Measurements from ENCODE around the gene ARHGEF10L. TPM values are rescaled to one million over a fixed set of nuclear protein-coding genes. Genes with fewer than 3 reads are reported as not detected.

ARHGEF10L gene
- total RNA-seq, 1 donor from 2014 or later, result 53.0 TPM

DNA sequence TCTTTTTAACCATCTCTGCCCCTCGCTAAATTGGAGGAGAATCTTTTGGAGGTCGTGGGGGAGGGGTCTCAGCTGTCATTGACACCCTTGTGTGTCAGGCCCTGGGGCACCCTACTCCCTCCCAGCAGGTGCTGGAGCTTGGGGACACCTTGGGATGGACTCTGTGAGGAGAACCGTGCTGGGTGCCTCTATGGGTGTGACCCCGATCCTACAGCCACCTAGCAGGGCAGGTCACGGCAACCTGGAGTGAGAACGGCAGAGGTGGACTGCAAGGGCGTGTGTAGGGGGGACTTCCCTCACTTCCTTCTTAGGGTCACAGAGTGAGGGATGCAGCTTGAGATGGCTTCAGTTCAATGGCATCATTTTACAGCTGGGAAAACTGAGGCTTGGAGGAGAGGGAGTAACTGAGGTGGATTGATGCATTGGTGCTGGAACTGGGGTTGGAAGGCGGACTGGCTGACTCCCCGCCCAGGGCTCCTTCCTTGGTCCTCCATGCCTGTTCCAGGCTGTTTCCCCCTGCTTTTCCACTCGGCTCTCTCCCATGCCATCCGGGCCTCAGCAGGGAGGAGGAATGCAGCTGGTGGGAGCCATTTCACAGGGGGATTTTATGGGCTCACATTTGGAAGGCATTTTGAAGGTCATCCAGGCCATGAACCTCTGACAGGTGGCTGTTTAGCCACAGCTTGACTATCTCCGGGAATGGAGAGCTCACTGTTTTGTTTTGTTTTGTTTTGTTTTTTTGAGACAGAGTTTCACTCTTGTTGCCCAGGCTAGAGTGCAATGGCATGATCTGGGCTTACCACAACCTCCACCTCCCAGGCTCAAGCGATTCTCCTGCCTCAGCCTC is 18.8 kb upstream of the ARHGEF10L start:
- no peak for DNase-seq (ENCODE audit: low spot score)

DNA sequence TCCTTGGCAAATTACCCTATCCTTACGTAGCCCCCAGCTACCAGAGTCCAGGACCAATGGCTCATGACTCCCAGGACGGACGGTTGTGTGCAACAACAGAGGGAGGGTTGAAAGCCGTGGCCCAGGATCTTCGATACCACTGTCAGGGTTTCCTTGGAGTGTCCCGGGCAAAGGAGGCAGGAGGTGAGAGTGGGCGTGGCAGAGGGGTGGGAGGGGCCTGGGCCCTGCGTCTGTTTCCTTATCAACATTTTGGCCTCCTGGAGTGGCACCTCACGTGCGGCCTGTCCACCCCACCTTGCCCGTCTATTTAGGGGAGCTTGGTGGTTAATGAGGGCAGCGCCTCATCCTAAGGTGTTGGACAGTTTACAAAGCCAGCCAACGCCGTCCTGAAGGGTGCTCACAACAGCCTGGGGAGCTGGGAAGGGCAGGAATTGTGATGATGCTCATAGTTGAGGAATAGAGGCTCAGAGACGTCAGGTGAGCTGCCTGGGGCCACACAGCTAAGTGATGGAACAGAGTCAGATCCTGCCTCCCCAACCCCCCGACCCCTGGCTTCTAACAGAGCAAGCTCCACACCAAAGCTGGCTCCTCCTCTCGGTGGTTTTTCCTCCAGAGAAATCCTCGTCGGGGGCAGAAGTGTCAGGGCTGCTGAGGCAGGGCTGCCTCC is 17.4 kb upstream of the ARHGEF10L start:
- no peak for DNase-seq (ENCODE audit: low spot score)

DNA sequence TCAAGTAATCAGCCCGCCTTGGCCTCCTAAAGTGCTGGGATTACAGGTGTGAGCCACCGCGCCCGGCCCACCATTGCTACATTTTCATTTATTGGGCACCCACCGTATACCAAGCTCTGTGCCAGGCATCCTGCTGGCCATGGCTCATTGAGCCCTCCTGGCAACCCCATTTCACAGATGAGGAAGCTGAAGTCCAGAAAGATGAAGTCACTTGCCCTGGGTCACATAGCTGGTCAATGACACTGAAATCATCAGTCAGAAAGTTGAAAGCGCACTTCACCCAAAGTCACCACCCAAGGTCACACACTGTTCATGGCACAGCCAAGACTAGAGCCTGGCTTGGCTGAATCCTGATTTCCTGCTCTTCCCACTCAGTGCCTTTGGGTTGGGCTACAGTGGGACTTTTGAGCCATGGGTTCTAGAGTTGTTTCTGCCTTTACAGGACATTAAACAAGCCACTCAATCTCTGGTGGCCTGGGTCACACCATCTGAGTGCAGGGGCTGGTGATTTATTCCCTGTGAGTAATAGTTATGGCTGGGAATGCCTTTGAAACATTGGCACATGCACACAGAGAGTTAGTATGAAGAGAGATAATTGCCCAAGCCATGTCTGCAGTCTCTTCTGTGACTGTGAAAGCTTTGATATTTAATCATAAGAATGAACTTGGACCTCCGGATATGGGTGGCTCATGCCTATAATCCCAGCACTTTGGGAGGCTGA is 16.0 kb upstream of the ARHGEF10L start:
- no peak for DNase-seq (ENCODE audit: low spot score)

GRCh38 chr1:17524645-17525044 is 14.9 kb upstream of the ARHGEF10L start:
- no peak for DNase-seq (ENCODE audit: low spot score)

- no peak for DNase-seq (ENCODE audit: low spot score)
Observed at GRCh38 chr1:17525996-17526686, 13.4 kb upstream of the ARHGEF10L start.

DNA sequence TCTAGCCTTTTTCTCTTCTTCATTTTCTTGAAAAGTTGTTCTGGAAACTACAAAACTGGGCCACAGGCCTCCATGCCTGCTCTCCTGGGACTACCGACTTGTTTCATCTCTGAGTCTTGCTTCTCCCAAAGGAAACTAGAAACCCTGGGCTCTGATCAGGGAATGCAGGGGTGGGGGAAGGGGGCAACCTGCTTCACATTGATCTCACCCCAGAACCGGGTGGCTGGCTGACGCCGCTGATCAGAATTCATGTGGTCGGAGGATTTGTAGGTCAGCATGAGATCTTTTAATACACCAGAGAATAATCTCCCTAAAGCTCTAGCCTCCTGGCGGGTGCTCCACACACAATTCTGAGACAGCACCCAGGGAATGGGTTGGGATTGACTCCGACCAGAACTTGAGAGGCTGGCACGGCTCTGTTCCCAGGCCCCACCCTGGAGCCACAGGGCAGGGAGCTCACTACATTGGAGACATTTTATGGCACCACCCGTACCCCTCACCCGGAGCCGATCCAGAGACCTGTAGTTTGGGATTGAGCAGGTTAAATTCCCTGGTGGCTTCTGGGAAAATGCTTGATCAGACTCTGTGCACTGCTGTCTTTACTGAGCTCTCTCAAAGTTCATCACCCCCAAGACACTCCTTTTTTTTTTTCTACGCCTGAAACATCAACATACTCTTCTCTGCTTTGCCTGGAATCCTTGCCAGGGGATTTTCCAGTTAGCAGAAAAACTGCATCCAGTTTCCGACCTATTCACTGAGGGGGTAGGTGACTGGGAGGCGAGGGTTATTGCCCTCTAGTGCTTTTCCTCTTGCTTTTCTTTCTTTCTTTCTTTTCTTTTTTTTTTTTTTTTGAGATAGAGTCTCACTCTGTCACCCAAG is 12.2 kb upstream of the ARHGEF10L start:
- peak; percentile 47 for DNase-seq (ENCODE audit: low spot score)

- no peak for DNase-seq (ENCODE audit: low spot score)
Observed at GRCh38 chr1:17529381-17529780, 10.1 kb upstream of the ARHGEF10L start.

- DNase-seq (ENCODE audit: low spot score), result no peak
Observed at GRCh38 chr1:17531343-17531681, 8.2 kb upstream of the ARHGEF10L start.

GRCh38 chr1:17531682-17532487 is 7.6 kb upstream of the ARHGEF10L start:
- DNase-seq (ENCODE audit: low spot score), result peak; percentile 46

DNA sequence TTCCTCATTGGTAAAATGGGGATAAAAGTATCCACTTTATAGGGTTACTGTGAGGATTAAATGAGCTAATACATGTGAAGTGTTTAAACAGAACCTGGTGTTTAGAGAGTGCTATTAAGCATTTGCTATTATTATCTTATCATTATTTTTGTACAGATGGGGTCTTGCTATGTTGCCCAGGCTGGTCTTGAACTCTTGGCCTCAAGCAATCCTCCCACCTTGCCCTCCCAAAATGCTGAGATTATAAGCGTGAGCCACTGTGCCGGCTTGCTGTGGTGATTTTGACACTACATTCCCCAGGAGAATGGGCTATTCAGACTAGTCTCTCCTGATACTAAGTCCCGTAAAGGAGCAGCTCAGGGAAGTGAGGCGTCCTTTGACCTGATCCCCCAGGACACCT is 6.3 kb upstream of the ARHGEF10L start:
- DNase-seq (ENCODE audit: low spot score), result no peak

GRCh38 chr1:17535300-17535936 is 4.1 kb upstream of the ARHGEF10L start:
- DNase-seq (ENCODE audit: low spot score), result no peak

- DNase-seq (ENCODE audit: low spot score), result no peak
Observed at GRCh38 chr1:17538010-17538409, 1.5 kb upstream of the ARHGEF10L start.

DNA sequence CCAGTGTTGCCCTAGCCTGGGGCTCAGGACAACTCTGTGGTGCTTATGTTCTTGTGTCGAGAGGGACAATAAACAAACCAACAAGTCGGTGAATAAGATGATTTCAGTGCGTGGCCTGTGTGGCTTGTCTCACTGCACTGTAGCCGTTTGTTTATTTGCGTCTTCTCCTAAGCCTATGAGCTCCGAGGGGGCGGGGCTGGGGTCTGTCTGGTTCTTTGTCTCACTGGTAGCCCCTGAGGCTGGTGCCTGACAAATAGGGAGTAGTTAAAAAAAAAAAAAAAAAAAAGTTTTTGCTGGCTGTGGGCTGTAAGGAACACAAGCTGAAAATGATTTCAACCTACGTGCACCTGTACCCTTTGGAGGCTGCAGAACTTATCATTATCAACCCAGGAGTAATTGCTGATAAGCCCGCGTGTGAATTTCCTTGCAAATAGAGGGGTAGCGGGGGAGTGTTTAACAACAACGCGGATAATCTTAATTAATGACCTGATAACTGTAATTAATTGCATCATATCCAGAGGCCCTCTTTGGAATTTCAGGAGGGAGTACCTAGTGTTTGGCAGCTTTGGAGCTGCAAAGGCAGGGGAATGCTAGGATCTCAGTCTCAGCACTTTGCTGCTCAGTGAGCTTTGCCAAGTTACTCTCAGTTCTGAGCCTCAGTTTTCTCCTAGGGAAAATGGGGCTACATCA is 925 bp upstream of the ARHGEF10L start:
- DNase-seq (ENCODE audit: low spot score), result no peak

DNA sequence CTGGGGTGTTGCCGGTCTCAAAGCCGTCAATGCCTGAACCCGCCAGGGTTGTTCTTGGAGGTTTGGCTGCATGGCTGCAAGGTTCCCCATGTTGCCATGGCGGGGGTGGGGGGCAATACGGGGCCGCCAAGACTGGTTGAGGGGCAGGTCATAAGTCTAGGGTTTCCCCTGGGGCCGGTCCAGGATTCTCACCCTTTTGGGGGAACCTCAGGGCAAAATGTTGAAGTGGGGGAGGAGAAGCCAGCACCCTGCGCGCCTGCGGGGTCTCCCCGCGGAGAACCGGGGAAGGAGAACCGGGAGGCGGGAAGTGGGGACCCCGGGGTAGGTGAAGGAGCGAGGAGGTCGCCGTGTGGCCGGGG is 401 bp upstream of the ARHGEF10L start:
- DNase-seq (ENCODE audit: low spot score), result no peak

GRCh38 chr1:17540255-17541001 is 930 bp downstream of the ARHGEF10L start:
- no peak for DNase-seq (ENCODE audit: low spot score)

DNA sequence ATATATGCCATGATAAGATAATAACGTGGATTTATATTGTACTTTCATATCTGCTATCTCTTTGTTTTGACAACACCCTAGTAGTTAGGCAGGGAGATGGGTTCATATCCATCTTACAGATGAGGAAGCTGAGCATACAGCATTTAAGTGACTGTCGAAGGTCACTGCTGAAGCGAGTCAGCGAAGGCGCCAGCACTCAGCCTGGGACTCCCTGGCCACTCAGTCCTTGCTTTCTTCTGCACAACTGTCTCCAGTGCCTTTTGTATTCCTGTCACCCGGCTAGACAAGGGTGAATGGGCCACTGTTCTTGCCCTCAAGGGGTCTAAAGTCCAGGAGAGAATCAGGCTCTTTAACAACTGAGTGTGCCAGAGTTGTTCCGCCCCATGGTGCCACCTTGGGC is 3.1 kb downstream of the ARHGEF10L start:
- no peak for DNase-seq (ENCODE audit: low spot score)

- no peak for DNase-seq (ENCODE audit: low spot score)
Observed at GRCh38 chr1:17544776-17545350, 5.4 kb downstream of the ARHGEF10L start.

DNA sequence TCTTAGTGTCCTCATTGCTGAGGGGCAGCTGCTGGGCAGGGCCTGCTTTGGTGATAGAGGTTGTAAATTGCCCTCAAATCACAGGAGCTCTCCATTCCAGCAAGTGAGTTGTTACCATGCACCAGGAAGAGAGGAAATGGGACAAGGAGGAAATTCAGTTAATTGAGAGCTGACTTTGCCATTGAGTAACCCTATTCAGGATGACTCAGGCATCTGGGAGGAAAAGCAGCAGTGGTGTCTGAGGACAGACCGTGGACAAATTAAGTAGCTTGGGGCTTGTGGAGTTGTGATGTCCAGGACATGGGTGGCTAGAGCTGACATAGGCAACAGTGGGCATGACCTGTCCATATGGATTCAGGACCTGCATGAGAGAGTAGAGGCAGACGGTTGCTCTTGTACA is 5.9 kb downstream of the ARHGEF10L start:
- DNase-seq (ENCODE audit: low spot score), result no peak

All from mucosa of gallbladder (tissue), 1 donor.